Keratinocyte (primary cell): ENCODE results near the gene ZNF8. TPM values are rescaled to one million over a fixed set of nuclear protein-coding genes. Genes with fewer than 3 reads are reported as not detected.

Experiments
- DNase-seq: peaks from one replicate; pipeline ENCODE4 v3.0.0-alpha.2; 2011; ENCODE audit warnings: low read depth, missing footprints, low spot score
- FAIRE-seq: peaks from 2 replicates; lab custom pipeline; 2011; peaks lifted over from hg19 to GRCh38; lab: Jason Lieb, UNC
- H2AFZ ChIP-seq: 2 replicates; pipeline ENCODE4 v1.6.0; 2012; ENCODE audit warnings: low read length, control low read depth, inconsistent platforms; ENCODE audit not compliant: control insufficient read depth
- H3K27ac ChIP-seq: 2 replicates; pipeline ENCODE4 v1.5.1; 2011; ENCODE audit warnings: low read length; ENCODE audit not compliant: control insufficient read depth, insufficient read depth
- H3K27me3 ChIP-seq: 3 replicates; pipeline ENCODE4 v1.6.0; 2011; ENCODE audit warnings: low read length; ENCODE audit not compliant: control insufficient read depth, insufficient read depth; ENCODE audit errors: extremely low read depth
- H3K36me3 ChIP-seq, 2 experiments: 2 replicates in 1 of 2; 3 replicates in 1 of 2; pipeline ENCODE4 v1.5.1; 2011; ENCODE audit warnings: low read length in 2 of 2, mild to moderate bottlenecking in 1 of 2; ENCODE audit not compliant: control insufficient read depth in 2 of 2, insufficient read depth in 2 of 2; ENCODE audit errors: extremely low read depth in 1 of 2
- H3K4me1 ChIP-seq: 3 replicates; pipeline ENCODE4 v1.5.1; 2011; ENCODE audit warnings: low read length; ENCODE audit not compliant: control insufficient read depth, insufficient read depth; ENCODE audit errors: extremely low read depth
- H3K4me2 ChIP-seq: 3 replicates; pipeline ENCODE4 v1.6.0; 2011; ENCODE audit warnings: low read depth, low read length; ENCODE audit not compliant: control insufficient read depth, insufficient read depth; ENCODE audit errors: extremely low read depth
- H3K4me3 ChIP-seq, 3 experiments: fragments of 200-600 bp in 1 of 3; sonication (generic) in 1 of 3; 2 replicates in 2 of 3; 3 replicates in 1 of 3; pipeline ENCODE4 v1.5.1; 2011 to 2016; ENCODE audit warnings: low read length in 3 of 3, mild to moderate bottlenecking in 3 of 3, control low read depth in 2 of 3, inconsistent platforms in 1 of 3, low read depth in 1 of 3, mixed read lengths in 1 of 3, mixed run types in 1 of 3, moderate library complexity in 1 of 3; ENCODE audit not compliant: control insufficient read depth in 2 of 3, insufficient read depth in 2 of 3; ENCODE audit errors: extremely low read depth in 1 of 3
- H3K79me2 ChIP-seq: 2 replicates; pipeline ENCODE4 v1.6.0; 2012; ENCODE audit warnings: low read length; ENCODE audit not compliant: control insufficient read depth, insufficient read depth
- H3K9ac ChIP-seq: 3 replicates; pipeline ENCODE4 v1.6.0; 2011; ENCODE audit warnings: low read length; ENCODE audit not compliant: control insufficient read depth, insufficient read depth; ENCODE audit errors: extremely low read depth
- H3K9me1 ChIP-seq: 3 replicates; pipeline ENCODE4 v1.6.0; 2011; ENCODE audit warnings: low read length; ENCODE audit not compliant: control insufficient read depth, insufficient read depth; ENCODE audit errors: extremely low read depth
- H3K9me3 ChIP-seq: 2 replicates; pipeline ENCODE4 v1.5.1; 2012; ENCODE audit warnings: low read depth, low read length; ENCODE audit not compliant: control insufficient read depth
- H4K20me1 ChIP-seq: 3 replicates; pipeline ENCODE4 v1.6.0; 2011; ENCODE audit warnings: low read length; ENCODE audit not compliant: control insufficient read depth, insufficient read depth; ENCODE audit errors: extremely low read depth
- CTCF ChIP-seq, 3 experiments: IDR thresholded peaks in 1 of 3; conservative IDR thresholded peaks in 1 of 3; optimal IDR thresholded peaks in 1 of 3; 2 replicates in 2 of 3; 3 replicates in 1 of 3; pipeline versions ENCODE3 to v1.5.1; 2011; ENCODE audit warnings: low read length in 3 of 3, mild to moderate bottlenecking in 3 of 3, moderate library complexity in 2 of 3, control low read depth in 1 of 3, inconsistent platforms in 1 of 3; ENCODE audit not compliant: insufficient read depth in 2 of 3; ENCODE audit errors: extremely low read depth in 1 of 3
- EZH2 ChIP-seq: IDR thresholded peaks from one replicate; pipeline ENCODE4 v1.6.1; 2012; ENCODE audit warnings: inconsistent platforms, mild to moderate bottlenecking, low read length, moderate library complexity
- dilution Hi-C: fragments of 300-500 bp; cut with MboI; formaldehyde crosslinking; loops from one replicate; pipeline ENCODE4 v1.7.0; 2020; ENCODE audit warnings: low sequenced_read_pairs; ENCODE audit not compliant: extremely low pct_ligation_motif_present
- polyA plus RNA-seq, 5 experiments: library from polyadenylated mRNA; depleted of rRNA in 3 of 5; stranded (reverse) in 3 of 5; stranded (forward) in 1 of 5; unstranded in 1 of 5; fragments of >200 nt; gene quantifications; 1 replicate in 1 of 5; 2 replicates in 3 of 5; 3 replicates in 1 of 5; pipeline versions ENCODE4 v1.2.1 to v1.2.3, GENCODE V29; 2011 to 2012; ENCODE audit warnings: missing spikeins in 2 of 5, low read depth in 1 of 5, low replicate concordance in 1 of 5

Gene ZNF8
- polyA plus RNA-seq, 1 donor (not counting 4 experiments of a cell fraction or from before 2014, with no cell fraction given) = 2.7 TPM

GRCh38 chr19:58332697-58333096 is 53.9 kb downstream of the ZNF8 start:
- Histone ChIP-seq H3K4me3 (no peak overlapping the region), H3K27ac (no peak overlapping the region), H2AFZ (no peak overlapping the region), H3K27me3 (no peaks in the 10 kb centered on the region), H3K4me2 (no peak overlapping the region), H3K36me3 (peaks cover 3 to 10% of the 10 kb centered on the region in 2 experiments), H3K9ac (no peak overlapping the region), H4K20me1 (no peaks in the 10 kb centered on the region), H3K9me1 (no peaks in the 10 kb centered on the region), H3K79me2 (peaks cover 17% of the 10 kb centered on the region), H3K4me1 (peaks cover 12% of the 10 kb centered on the region), H3K9me3 (no peaks in the 10 kb centered on the region)
- no peak for FAIRE-seq
- no peak for DNase-seq
- no peak for TF ChIP-seq CTCF (optimal IDR thresholded peaks at IDR 0.05 in 1 of 3, IDR thresholded peaks at IDR 0.05 in 1 of 3, conservative IDR thresholded peaks at IDR 0.05 in 1 of 3; ENCODE audit: extremely low read depth in 1 of 3, insufficient read depth in 2 of 3, low read length in 3 of 3)
- dilution Hi-C loops = no loop called here

GRCh38 chr19:58334691-58335249 is 56.0 kb downstream of the ZNF8 start:
- dilution Hi-C loops = no loop called here
- peaks cover under 1% of the 10 kb centered on the region for H3K79me2 ChIP-seq
- peaks cover 9% of the 10 kb centered on the region for H3K9me3 ChIP-seq
- FAIRE-seq (no peak), DNase-seq (no peak)
- H3K4me3 ChIP-seq = no peak overlapping the region
- peaks cover 6% of the 10 kb centered on the region for H3K4me1 ChIP-seq
- no peak overlapping the region for H2AFZ ChIP-seq
- H3K4me2 ChIP-seq = no peak overlapping the region
- H3K9me1 ChIP-seq = no peaks in the 10 kb centered on the region
- no peaks in the 10 kb centered on the region for H4K20me1 ChIP-seq
- H3K36me3 ChIP-seq = peaks cover 12 to 18% of the 10 kb centered on the region in 2 experiments
- TF ChIP-seq CTCF (optimal IDR thresholded peaks at IDR 0.05 in 1 of 3, IDR thresholded peaks at IDR 0.05 in 1 of 3, conservative IDR thresholded peaks at IDR 0.05 in 1 of 3; ENCODE audit: extremely low read depth in 1 of 3, insufficient read depth in 2 of 3, low read length in 3 of 3) (no peak), EZH2 (no peak)
- no peaks in the 10 kb centered on the region for H3K27me3 ChIP-seq
- H3K9ac ChIP-seq = no peak overlapping the region
- no peak overlapping the region for H3K27ac ChIP-seq
